Putamen (tissue), 1 donor: ENCODE results near the gene SRPK2.
"Not testable (repeated sequence)": the region's sequence is repeated elsewhere in the genome, so short reads cannot be mapped to it uniquely, and the experiment has no call there.

Experiments
- DNase-seq: peaks from one replicate; pipeline ENCODE4 v3.0.0-alpha.2; 2016; ENCODE audit warnings: low spot score

SRPK2 gene

DNA sequence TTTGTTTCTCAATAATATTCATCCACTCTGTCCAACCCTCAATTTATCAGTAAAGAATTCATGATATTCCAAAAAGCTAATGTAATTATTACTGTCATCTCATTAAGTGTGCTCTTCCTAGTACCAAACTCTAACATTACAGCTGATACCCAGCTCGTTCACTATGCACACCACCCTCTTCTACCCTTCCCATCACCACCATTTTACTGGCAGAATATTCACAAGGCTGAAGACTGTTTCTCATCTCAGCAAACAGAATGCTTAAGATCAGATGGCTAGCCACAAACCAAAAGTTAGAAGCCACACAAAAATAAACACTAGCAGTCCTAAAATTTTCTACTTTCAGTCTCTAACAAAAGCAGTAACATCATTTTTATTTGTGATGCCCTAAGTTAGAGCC lies 121.5 kb downstream of the SRPK2 start:
- DNase-seq, result no peak

DNA sequence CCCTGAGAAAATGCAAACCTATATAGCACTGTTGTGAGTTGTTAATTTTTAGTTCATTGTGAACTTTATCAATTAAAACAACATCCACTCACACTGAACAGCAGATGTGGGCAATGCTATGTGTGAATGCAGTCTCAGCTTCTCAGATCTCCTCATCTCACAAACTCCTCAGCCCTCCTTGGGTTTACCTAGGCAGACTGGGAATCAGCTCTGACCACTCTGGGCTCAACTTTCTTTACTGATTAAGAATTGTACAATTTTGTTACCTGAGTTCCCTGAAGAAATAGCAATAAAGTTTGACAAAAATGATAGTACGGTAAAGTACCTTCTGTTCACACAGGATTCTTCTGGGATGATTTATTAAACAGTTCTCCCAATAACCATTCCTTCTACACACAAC lies 124.0 kb downstream of the SRPK2 start:
- DNase-seq, result no peak

DNA sequence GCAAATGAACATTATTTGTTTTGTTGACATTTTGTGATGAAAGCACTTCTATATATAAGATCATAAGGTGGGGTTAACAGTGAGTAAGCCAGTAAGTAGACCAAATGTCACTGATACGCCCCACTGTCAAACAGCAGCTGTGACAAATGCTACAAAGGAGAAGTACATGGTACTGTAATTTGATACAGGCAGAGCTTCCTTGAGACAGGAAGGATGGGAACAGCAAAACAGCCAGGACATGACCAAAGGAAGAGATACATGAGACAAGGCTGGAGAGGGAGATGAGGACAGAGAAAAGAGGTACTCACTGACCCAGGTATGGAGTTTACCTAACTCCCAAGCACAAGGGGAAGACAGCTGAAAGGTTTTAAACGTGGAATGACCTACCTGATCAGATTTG lies 127.0 kb downstream of the SRPK2 start:
- DNase-seq, result no peak

DNA sequence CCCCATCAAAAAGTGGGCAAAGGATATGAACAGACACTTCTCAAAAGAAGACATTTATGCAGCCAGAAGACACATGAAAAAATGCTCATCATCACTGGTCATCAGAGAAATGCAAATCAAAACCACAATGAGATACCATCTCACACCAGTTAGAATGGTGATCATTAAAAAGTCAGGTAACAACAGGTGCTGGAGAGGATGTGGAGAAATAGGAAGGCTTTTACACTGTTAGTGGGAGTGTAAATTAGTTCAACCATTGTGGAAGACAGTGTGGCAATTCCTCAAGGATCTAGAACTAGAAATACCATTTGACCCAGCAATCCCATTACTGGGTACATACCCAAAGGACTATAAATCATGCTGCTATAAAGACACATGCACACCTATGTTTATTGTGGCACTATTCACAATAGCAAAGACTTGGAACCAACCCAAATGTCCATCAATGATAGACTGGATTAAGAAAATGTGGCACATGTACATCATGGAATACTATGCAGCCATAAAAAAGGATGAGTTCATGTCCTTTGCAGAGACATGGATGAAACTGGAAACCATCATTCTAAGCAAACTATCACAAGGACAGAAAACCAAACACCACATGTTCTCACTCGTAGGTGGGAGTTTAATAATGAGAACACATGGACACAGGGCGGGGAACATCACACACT lies 128.4 kb downstream of the SRPK2 start:
- not testable (repeated sequence) for DNase-seq

DNA sequence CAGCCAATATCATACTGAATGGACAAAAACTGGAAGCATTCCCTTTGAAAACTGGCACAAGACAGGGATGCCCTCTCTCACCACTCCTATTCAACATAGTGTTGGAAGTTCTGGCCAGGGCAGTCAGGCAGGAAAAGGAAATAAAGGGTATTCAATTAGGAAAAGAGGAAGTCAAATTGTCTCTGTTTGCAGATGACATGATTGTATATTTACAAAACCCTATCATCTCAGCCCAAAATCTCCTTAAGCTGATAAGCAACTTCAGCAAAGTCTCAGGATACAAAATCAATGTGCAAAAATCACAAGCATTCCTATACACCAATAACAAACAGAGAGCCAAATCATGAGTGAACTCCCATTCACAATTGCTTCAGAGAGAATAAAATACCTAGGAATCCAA lies 129.8 kb downstream of the SRPK2 start:
- DNase-seq, result not testable (repeated sequence)

DNA sequence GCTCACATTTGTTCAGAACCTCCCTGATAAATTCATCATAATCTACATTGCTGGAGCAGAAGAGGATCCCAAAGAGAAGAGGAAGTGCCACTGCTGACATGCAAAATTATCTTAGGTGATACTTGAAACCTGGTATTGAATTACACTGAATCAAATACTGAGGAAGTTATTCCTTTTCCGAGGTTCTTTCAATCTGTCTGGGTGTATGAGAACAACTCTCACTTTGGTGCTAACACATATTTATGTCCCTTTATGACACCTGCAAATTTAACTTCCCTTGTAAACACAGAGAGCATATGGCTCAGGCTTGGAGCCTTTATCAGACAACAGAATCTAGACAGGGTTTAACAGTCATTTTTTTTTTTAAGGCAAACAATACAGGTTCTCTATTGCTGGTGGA lies 131.4 kb downstream of the SRPK2 start:
- no peak for DNase-seq

DNA sequence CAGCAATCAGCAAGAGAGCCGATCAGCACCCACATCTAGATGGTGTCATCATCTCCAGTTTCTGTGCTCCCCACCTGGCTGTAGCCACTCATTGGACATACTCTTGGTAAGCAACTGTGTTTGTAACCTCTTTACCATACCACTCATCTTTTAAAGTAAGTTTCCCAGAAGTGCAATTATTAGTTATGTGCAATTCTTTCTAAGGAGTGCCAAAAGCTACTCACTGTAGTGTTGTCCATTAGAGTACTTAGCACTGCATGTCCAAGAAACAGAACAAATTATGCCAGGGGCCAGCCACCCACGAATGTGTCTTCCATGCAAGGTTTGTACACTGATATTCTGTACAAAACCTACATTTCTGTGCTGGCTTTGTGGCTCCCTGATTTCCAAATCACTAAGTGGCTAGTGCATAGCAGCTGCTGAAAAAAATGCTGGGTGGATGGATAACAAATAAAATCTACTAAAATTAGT lies 131.9 kb downstream of the SRPK2 start:
- DNase-seq, result no peak

DNA sequence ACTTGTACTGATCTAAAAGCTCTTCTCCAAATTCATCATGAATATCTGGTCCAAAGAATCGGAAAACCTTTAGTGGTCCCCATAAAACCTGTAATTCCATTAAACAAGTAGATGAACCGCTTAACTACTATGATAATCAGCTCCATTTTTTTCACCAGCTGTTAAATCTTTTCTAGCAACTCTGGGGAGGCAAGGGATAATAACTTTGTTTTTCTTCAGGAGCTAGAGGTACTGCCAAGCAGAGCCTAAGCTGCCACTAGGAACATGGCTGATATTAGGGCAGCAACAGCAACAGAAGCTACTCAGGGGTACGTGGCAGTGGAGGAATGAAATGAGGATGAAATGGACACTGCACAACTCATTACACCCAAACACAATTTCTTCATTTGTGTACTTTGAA lies 138.0 kb downstream of the SRPK2 start:
- DNase-seq, result no peak

DNA sequence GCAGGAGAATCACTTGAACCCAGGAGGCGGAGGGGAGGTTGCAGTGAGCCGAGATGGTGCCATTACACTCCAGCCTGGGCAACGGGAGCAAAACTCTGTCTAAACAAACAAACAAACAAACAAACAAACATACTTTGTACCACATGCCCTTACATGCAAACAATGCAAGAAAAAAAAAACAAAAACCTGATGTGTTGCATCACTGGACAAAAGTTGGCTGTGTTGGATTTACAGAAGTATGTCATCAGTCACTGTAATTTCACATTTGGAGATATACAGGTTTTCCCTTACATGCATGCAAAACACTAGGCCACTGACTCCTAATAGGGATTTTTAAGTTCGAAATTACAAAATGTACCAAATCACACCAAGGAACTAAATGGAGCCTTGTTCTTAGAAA lies 138.5 kb downstream of the SRPK2 start:
- no peak for DNase-seq

DNA sequence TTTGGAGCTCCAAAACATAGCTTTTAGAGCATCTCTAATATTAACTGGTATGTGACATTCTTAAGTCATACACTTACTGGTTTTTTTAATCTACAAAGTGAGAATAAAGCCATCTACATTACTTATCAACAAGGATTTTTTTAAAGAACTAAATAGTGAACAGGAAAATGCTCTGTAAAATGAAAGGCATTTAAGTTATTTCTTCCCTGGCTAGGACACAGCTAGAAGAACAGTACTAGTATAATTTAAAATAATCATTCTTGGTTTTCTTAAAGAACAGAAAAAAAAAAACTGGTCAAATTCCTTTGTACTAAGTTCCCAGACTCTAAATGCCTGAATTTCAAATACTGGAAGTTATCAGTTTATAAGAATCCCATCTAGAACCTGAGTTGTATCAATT lies 139.5 kb downstream of the SRPK2 start:
- no peak for DNase-seq

DNA sequence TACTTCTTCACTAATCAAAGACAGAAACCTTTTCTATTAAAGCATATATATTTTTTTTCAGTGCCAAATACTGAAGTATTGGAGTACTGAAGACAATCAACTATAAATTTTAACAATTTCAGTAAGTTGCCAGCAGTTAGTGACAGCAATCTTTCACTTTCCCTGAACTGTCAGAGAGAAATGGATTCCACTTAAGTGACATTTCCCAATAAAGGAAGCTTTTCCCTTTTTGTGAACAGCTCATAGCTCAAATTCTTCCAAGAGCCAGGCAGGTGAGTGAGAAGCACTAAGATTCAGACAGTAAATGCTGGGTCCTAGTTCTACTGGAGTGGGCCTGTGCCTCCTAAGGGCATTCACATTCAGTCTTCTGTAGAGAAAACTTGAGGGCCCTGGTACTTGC lies 142.0 kb downstream of the SRPK2 start:
- DNase-seq, result no peak

DNA sequence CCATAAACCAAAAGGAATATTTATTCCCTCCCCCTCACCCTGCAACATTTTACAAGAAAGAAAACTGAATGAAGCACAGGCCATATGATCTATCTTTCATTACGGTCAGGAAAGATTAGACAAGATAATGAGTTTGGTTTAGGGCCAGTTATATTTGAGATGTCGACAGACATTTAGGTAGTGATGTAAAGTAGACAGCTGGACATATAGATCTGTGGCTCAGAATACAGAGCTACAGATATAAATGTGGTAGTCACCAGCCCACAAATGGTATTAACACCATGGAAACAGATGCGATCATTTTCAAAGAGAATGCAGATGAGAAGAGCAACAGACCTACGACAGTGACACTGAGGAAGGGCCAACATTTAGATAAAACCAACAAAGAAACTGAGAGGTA lies 142.5 kb downstream of the SRPK2 start:
- no peak for DNase-seq

DNA sequence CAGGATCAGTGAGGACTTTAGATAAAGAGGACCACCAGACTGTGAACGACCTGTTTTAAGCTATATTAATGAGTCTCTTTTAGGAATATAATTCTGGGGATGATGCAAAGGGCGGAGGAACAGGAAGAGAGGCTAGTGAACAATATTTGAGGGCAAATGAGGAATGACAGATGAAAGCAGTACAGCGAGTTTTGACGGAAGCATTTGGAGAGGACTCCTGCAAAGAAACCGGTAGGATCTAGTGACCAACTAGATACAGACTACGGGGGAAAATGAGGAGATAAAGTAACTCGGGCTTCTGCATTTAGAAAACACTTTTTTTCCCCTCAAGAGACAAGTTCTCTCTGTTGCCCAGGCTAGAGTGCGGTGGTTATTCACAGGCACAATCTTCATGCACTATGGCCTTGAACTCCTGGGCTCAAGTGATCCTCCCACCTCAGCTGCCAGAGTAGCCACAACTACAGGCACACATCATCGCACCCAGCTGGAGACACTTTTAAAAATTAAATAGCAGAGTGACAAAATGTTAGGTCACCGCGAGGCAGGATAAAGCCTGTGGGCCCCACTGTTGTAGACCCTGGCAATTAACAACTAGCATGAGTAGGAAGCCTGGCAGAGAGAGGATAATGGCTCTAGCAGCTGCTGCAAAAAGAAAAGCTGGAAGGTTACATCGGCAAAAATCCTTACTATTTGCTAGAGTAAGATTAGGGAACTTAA lies 143.2 kb downstream of the SRPK2 start:
- DNase-seq, result no peak

DNA sequence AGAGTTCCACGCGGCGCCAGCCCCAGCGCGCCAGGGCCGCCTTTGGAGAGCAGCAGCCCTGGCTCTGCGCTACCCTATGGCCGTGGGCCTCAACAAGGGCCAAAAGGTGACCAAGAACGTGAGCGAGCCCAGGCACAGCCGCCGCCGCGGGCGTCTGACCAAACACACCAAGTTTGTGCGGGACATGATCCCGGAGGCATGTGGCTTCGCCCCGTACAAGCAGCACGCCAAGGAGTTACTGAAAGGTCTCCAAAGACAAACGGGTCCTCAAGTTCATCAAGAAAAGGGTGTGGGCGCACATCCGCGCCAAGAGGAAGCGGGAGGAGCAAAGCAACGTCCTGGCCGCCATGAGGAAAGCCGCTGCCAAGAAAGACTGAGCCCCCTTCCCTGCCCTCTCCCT lies 144.1 kb downstream of the SRPK2 start:
- DNase-seq, result no peak

DNA sequence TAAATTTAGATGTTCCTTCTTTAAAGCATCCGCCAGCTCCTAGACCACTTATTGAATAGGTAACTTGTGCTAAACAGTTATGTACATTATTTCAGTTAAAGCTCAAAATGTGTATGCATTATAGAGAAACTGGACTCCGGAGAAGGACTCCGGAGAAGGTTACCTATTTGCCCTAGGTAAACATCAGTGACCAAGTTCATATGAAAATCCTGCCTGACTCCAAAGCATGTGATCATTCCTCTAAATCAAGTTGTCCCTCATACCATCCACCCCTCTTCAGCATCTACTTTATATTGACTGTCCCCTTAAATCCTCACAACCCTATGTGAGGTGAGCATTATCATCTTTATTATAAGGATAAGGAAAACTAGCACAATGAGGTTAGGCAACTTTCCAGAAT lies 147.5 kb downstream of the SRPK2 start:
- DNase-seq, result no peak

DNA sequence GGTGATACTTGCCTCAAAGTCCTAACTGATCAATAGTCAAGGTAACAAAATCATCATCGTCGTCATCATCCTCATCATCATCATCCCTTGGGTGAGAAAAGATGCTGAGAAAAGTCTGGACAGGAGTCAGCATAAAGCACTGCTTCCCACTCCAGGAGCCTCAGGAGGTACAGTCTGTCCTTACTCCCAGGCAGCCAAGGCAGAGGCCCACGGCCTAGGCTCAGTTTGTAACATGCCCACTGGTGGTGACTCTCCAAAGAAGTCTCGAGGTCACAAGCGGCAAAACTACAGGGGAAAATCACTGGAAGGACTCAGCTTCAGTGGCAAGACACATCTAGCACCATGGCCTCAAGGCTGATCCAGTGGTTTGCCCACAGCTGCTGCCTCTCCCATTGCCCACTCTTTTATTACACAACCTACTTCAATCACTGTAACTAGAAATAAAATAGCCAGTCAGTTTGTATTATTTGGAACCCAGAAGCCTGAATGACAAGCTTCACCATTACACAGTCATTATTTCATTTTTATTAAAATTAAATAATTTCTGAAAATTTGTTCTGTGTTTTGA lies 150.4 kb downstream of the SRPK2 start:
- no peak for DNase-seq

DNA sequence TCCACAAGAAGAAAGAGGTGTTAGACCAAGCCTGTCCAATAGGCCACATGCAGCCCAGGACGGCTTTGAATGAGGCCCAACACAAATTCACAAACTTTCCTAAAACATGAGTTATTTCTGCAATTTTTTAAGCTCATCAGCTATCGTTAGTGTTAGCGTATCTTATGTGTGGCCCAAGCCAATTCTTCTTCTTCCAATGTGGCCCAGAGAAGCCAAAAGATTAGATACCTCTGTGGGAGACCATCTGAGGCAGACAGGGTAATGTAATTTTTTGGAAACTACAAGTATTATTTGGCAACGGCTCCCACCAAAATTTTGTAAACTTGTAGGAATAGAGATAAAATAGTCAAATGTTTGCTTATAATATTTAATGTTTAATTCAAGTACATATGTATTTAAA lies 153.8 kb downstream of the SRPK2 start:
- DNase-seq, result no peak

DNA sequence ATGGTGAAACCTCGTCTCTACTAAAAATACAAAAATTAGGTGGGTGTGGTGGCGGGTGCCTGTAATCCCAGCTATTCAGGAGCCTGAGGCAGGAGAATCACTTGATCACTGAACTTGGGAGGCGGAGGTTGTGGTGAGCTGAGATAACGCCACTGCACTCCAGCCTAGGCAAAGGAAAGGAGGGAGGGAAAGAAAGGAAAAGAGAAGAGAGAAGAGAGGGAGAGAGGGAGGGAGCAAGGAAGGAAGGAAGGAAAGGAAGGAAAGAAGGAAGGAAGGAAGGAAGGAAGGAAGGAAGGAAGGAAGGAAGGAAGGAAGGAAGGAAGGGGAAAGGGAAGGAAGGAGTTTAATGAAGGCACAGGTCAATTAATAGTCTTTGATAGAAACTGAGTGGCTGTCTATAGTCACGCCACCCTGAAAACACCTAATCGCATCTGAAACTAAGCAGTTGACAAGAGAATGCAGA lies 155.9 kb downstream of the SRPK2 start:
- DNase-seq, result not testable (repeated sequence)

DNA sequence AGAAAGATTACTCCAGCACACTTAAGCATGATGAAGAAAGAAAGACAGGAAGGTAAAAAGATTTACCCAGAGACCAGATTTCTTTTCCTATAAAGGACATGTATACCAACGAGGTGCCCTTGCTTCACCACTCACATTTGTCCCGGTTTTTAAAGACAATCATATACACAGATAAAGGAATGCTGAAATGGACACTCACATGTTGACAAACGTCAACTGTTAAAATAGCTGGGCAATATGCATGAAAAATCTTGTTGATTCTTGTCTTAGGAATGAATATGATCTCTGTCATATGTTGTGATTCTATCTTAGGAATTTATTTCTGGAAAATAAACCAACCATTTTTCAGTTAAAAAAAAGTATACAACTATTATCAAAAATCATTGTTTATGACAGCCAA lies 158.2 kb downstream of the SRPK2 start:
- DNase-seq, result no peak

DNA sequence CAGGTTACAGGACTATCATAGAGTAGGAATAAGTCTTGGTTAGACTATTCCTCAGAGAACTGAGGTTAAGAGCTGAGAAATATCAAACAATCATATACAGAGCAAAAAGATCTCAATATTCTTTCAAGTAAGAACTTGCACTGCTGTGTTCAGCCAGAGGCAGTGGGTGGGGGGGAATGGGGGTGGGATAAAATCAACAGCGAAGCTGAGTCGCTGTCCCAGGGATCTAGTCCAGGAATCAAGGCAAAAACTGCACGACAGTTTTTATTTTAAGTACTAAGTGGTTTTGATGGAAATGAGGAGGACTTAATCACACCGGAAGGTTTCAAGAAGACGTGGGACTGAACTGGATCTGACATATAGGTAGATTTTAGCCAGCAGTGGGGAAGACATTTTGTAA lies 159.1 kb downstream of the SRPK2 start:
- DNase-seq, result no peak

DNA sequence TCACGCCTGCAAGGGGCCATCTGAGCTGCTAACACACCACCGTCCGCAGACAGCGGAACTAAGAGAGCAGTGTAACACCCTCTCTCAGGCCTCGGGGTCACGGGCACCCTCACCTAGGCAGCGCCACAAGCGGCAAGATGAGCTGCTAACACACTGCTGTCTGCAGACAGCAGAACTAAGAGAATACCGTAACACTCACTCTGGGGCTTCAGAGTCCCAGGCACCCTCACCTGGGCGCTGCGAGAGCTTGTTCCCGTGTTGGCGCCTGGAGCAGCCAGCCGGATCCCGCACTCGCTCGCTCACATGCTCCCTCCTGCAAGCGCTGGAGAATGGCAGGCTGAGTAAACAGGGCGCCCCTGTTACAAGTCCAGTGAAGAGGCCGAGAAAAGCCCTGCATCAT lies 160.2 kb downstream of the SRPK2 start:
- no peak for DNase-seq

DNA sequence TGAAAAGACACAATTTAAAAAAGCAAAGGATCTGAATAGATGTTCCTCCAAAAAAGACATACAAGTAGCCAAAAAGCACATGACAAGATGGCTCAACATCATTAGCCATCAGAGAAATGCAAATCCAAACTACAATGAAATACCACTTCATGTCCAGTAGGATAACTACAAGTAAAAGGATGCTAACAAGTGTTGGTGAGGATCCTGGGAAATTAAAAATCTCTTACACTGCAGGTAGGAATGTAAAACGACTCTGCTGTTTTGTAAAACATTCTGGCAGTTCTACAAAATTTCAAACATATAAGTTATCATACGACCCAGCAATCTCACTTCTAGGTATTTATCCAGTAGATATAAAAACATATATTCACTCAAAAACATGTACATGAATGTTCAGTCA lies 161.3 kb downstream of the SRPK2 start:
- DNase-seq, result no peak

DNA sequence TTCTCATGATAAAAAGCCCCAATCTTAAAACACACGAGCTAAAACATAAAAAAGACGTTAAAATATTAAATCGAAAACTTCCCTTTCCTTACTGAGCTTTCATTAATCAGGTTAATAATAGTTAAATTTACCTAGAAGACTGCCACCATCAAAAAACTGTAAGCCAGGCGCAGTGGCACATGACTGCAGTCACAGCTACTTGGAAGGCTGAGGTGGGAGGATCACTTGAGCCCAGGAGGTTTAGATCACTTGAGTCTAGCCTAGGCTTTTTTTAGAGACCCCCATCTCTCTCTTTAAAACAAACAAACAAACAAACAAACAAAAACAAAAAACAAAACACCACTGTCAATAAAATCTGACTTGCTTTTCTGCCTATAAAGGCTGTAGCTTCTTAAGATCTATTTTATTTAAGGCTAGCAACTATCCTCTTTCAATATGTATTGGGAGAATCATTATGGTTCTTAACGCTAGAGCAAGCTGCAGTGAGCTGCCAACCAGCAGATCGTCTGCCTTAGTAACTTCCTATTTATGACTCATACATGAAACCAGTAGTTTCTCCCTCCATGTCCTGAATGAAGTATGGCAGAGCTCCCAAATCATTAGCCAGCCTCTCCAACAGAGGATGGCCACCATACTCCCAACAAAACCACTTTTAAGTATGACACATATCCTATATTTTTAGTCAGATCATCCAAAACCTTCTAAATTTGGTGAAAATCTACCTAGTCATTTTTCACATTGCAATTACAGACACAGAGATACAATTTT lies 163.7 kb downstream of the SRPK2 start:
- DNase-seq, result no peak
